CD4-positive, alpha-beta T cell treated with Interleukin-15 for 1 hour (primary cell): Measurements from ENCODE around the gene POLD2.

Experiments used
- DNase-seq: peaks from one replicate; pipeline ENCODE4 v3.0.0-alpha.2; 2020

Gene POLD2

DNA sequence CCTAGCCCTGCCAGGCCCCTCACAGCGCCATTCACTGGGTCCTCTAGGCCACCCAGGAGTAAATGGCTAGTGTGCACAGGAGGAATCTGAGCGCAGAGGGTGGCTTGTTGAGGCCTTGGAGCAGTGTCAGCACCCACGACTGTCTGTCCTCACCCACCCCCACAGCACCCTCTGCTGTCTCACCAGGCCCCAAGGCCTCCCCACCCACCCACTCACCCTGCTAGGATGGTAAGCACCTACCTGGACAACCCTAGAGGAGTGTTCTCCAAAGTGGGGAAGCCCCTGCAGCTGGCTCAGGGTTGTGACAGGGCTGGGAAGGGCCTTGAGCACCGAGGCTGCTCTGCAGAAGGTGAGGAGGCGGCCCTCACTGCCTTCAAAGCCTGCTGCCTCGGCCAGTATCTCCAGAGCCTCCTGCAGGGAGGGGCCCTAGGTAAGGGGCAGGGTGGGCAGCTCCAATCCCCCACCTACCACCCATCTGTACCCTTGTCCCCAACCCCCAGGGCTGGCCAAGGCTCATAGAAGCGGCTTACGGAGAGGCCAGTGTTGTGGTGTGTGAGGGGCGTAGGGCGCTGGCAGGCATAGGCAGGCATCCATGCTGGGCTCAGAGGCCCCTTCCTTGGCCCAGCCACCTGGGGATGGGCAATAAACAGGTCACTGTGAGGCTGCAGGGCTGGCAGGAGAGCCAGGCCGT lies 43.9 kb downstream of the POLD2 start:
- DNase-seq = no peak

DNA sequence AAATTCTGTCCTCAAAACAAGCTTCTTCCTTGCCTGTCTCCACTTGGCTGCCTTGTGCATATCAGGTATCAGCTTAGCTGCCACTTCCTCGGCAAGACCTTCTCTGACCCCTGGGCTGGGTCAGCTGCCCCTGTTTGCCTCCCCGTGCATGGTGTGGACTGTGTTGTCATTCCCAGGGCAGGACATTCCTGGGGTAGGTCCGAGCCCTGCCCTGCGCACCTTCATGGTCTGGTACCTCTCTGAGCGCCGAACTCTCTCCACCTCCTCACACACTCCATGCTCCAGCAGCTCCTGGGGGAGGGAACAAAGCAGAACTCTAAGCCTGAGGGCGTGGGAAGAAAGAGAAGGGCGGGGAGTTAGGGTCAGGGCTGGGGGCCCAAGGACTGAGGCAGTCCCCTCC lies 44.8 kb downstream of the POLD2 start:
- no peak for DNase-seq

DNA sequence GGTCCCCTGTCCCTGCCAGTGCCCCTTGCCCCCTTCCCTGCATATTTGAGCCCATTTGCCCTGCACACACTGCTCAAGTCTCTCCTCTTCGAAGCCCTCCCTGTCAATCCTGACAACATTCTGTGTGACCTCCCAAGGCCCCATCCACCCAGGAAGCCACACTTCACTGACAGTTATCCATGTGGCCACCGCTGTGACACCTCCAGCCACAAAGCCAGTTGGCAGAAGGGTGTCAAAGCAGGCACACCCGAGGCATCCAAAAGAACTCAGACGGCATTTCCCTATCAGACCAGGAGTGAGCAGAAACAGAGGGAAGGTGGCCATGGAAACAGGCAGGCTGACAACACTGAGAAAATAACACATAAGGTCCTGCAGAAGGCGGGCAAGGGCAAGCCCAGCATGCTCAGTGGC lies 45.7 kb downstream of the POLD2 start:
- peak; percentile 20 for DNase-seq

DNA sequence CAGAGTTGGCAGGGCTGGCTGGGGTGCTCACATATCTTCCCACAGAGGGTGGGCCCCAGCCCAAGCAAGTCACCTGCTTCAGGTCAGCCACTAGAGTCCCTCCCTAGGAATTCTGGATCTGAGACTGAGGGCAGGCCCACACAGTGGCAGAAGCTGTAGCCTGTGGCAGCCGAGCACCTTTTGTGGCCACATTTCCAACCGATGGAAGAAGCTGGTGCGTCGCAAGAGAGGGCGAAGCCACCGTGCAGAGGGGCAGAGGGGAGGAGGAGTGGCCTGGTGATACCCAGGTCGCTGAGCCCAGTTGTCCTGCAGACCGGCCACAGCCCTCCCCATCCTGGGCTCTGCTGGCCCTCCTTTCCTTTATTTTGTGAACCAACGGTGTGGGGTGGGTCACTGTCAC lies 46.3 kb downstream of the POLD2 start:
- DNase-seq = peak; percentile 15

DNA sequence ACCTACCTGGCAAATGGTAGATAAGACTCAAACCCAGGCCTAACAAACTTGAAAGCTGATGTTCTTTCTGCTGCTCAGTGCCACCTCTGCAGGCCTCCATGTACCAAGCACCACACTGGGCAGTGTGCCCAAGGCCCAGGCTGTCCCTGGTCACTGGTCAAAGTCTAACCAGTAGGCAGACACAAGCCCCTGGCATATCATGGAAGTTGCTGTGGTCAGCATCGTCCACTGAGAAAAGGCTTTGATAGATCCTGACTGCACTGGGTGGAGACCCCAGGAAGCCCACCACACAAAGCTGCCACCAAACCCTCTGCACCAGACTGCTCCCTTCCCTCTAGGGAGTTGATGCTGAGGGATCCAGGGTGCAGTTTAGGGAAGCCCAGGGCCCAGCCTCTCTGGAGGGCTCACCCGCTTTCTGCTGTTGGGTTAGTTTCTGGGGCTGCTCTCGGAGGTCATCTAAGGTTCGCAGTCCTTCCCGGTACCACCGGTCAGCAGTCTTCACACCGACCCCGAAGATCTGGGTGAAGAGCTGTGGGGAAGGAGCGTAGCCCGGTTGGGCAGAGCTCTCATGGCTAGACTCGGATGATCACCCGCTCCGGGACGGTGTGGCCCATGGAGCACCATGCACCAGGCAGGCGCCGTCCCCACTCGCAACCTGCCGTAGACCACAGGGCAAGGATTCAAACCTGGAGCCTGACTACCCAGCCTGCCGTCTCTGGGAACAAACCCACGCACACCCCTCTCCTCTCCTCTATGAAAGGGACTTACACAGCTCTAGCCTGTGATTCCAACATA lies 47.0 kb downstream of the POLD2 start:
- peak; percentile 15 for DNase-seq

DNA sequence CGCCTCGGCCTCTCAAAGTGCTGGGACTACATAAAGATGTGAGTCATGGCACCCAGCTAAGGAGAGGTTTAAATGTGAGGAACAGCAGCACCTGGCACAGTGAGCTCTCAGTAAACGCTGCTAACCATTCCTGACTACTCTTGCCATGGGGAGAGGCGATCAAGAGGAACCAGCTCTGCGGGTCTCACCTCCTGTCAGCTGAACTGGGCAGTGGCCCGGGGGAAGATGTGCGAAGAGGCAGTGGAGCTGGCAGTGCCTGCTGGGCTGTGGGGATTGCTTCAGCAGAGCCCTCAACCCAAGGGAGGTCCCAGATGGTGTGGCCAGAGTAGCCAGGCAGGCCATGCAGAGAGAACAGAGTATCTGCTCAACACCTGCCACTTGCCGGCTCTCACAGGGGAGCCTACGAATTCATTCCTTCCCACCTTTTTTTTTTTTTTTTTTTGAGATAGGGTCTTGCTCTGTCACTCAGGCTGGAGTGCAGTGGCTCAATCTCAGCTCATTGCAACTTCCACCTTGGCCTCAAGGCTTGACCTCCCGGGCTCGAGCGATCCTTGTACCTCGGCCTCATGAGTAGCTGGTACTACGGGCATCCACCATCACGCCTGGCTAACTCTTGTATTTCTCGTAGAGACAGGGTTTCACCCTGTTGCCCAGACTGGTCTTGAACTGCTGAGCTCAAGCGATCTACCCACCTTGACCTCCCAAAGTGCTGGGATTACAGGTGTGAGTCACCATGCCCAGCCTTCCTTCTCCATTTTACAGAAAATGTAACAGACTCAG lies 47.9 kb downstream of the POLD2 start:
- no peak for DNase-seq

DNA sequence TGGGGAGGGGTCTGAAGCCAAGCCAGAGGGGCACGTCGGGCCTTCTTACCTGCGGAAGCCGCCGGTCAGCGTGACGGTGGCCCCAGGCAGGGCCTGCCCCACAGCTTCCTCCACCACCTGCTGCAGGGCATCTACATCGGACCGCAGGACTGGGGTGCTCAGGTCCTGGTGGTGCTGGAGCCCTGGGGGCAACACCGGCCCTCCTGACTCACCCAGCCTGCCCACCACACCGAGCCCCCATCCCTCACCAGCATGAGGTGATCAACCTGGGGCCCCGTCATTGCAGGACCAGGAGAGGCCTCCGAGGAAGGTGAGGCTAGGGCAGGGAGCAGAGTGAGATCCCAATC lies 49.0 kb downstream of the POLD2 start:
- DNase-seq = no peak

DNA sequence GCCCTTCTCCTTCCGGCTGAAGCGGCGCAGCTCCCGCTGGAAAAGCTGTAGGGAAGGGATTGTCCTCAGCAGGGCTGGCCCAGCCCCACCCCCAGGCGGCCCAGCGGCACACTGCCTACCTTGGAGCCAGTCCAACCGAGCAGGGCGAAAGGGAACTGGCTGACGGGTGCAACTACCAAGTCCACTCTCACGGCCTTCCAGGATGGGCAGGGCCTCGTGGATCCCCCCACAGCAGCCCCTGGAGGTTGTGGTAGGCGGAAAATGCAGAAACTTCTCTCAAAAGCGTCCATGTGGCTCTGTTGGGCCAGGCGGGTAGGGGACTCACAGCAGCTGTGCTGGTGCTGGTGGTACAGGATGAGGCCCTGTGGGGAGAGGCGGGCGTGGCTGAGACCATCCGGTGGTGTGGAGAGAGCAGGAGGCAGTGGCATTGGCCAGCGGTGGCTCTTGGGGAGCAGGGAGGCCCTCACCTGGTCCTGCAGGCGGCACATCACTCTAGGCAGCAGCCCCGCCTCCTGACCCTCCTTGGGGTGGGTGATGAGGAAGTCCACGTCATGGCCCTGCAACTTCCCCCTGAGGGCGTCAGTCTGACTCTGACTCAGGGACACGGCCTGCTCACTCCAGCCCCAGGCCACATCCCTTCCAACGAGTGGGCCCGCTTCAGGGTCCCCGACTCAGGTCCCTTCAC lies 49.5 kb downstream of the POLD2 start:
- peak; percentile 87 for DNase-seq

DNA sequence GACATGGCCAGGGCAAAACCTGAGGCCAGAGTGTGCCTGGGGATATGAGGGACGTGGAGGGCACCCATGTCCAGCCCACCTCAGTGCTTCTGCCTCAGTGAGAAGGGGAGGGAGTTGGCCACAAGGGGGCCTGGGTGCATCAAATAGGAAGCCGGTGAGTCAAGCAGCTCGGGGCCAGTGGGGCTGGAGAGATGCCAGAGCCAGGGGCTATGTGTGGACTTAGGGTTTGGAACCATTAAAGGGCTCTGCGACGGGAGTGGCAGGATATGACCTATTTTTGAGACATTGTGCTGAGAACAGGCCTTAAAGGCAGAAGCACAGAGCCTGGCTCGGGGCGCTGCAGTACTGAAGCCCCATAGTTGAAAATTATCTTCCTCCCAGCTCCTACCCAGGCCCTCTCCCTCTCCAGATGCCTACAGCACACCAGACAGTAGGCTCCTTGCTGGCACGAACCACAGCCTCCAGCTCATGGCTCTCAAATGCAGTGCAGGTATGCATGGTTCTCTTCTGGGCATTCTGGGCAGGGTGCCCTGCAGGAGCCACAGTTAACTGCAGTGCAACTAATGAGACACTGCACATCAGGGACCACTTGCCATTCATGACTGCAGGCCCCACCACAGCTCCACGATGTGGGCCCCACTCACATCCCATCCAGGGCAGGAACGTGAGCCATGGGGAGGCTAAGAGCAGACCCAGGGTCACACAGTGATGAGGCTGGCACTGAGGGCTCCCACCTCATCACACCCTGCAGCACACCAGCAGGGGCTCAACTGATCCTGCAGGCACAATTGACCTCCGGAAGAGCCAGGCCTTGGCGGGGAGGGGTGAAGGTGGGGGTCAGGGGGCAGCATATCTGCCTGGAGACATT lies 50.8 kb downstream of the POLD2 start:
- peak; percentile 52 for DNase-seq

DNA sequence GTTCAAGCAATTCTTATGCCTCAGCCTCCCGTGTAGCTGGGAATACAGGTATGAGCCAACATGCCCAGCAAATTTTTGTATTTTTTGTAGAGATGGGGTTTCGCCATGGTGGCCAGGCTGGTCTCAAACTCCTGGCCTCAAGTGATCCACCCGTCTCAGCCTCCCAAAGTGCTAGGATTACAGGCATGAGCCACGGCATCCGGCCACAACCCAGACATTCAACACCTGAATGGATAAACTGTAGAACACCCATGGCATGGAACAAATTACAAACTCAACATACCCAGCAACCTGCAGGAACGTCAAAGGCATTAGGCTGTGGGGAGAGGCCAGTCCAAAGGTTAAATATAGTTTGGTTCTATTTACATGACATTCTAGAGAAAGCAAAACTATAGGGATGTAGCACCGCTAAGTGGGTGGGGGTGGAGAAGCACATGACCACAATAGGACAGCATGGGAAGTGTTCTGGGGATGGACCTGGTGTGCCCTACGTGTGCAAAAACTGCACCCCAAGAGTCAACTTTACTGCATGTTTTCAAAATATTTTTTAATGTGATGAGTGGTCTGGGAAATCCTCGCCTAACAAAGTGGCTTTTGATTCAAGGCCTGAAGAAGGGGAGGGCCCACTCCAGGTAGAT lies 51.5 kb downstream of the POLD2 start:
- DNase-seq = no peak

DNA sequence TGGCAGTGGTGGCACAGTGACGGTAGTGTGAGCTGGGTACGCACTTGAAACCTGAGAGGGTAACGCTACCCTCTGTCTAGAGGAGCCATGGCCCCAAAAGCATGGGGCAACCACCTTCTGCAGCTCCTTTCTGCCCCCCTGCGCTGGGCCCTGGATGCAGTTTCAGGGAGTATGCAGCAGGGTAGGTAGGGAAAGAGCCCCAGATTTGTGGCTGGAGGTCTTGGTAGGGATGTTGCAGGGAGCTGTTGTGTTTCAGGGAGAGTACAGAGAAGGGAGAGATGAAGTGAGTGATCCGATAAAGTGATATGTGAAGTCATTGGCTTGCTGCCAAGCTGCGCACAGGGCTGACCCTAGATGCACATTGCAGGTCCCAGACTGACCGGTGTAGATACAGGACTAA lies 55.3 kb downstream of the POLD2 start:
- DNase-seq = peak; percentile 3

DNA sequence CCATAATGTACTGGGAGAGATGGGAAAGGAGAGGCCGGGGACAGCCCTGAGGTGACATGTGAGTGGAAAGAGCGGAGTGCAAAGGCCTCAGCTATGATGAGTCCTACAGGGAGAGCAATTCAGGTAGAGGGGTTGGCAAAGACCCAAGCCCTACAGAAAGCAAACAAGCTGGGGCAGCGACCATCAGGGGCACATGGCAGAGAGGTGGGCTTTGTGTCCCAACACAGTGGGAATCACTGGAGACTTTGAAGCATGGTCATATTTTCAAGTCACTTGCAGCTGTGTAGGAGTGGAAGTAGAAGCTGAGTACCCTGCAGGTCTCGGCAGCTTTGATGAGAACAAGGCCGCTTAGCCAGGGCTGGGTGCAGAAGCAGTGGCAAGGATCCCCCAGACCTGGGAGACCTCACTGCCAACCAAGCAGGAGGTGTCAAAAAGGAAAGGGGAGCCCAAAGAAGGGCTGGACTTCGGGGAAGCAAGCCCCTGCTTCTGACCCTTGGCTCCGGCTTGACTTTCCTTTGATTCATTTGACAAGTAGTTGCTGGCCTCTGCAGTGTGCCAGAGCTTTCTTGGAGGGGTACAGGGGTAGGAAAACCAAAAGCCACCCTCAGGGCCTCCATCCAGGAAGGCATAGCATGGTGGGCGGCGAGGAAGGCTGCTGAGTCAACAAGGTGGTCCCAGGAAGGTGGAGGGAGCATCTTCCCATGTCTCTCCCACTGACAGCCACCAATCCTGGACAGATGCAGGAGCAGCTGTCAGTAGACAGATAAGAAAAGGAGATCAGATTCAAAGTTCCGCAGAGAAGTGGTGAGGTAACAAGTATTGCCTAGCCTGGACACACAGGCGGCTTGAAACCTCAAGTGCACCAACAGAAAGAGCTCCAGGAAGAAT lies 56.0 kb downstream of the POLD2 start:
- peak; percentile 7 for DNase-seq

DNA sequence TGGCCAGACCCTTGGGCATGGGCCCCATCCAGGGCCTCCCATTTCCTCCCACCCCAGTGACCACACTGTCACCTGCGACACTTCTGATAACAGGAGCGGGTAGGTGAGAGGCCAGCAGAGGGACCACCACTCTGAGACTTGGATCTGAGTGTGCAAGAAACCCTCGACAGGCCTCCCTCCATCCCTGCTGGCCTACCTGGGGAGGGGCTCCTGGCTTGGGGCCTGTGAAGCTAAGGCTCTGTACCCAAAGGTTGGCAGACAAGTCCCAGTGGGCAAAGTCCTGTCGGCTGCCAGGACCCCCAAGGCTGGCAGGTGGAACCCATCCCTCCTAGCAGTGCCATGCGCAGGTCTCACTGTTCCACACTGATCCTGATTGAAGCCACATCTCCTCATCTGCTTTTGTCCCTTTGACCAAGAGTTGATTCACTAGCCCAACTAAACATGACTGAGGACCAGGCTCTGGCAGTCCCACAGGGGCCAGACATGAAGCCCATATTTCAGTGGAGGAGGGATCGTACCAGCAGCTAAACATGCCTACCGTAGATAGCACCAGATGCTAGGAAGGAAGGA lies 56.8 kb downstream of the POLD2 start:
- DNase-seq = peak; percentile 10

DNA sequence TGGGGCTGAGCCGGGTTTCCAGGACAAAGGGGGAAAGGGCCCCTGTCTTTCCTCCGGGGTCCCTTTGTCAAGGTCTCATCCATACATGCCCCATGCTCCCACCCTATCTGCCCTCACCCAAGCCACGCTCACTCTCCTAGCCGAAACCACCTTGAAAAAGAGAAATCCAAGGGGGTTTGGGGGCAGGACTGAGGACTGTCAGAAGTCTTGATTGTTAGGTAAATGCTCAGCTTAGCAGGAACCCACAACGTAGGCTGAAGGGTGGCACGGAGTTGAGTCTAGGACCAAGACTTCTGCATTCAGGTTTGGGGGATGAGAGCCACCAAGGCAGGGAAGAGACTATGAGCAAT lies 57.3 kb downstream of the POLD2 start:
- peak; percentile 15 for DNase-seq

DNA sequence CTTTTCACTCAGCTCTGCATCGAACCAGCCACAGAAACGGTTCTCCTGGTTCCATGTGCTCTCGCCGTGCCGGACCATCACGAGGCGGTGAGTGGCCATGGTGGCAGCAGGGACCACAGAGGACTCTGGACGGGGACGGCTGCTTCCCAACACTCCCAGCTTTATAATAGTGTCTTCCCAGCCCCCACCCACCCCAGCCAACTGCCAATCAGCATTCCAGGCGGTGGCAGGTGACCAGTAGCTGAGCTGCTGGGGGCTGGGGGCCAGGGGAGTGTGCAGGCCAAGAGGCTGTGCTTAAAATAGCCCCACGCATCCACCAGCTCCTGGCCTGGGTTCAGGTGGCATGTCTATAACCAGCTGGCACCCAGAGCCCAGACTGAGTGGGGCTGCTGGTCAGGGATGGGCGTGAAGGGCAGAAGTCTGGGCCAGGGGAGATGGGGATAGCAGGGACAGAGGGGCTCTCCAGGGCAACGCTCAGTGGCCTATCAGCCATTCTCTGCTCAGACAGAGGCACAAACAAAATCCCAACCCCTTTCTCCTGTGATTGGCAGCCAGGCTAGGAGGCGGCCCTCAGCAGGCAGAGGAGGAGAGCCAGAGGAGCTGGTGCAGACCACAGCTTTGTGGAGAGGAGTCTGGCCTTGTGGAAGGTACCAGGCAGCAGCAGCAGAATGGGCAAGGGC lies 57.8 kb downstream of the POLD2 start, which contains the start of gene PGAM2:
PGAM2 (minus strand) TSS at position 137 of the 680 bp plus-strand sequence; CDS start at position 99, 38 bp downstream.
- DNase-seq = peak; percentile 14

DNA sequence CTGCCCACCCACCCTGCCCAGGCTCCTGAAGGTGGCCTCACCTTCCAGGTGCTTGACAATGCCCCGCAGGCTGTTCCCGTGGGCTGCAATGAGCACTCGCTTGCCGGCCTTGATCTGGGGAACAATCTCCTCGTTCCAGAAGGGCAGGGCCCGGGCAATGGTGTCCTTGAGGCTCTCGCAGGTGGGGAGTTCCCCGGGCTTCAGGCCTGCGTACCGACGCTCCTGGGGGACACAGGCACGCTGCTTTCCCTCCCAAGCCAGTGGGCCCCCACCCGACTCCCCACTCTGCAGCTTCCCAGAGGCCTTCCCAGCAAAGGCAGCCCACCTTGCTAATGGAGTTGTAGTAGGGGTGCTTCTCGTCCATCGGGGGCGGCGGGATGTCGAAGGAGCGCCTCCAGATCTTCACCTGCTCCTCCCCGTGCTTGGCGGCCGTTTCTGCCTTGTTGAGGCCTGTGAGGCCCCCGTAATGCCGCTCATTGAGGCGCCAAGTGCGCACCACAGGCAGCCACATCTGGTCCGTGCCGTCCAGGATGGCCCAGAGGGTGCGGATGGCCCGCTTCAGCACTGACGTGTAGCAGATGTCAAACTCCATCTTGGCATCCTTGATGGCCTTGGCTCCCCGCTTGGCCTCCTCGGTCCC lies 58.4 kb downstream of the POLD2 start:
- DNase-seq = peak; percentile 16
